Measurements from ENCODE around the gene METTL14.

METTL14 gene

GRCh38 chr4:118756429-118756828, 71.2 kb downstream of the METTL14 start:
- H3F3A ChIP-seq (ENCODE audit: low read depth): no peaks in the 10 kb centered on the region
- H3K4me2 ChIP-seq (ENCODE audit: low read depth, low read length, poor library complexity, severe bottlenecking): no peak overlapping the region
- H3K4me1 ChIP-seq (ENCODE audit: insufficient read depth, low read length, poor library complexity, severe bottlenecking): no peaks in the 10 kb centered on the region
- no peak overlapping the region for H3K9ac ChIP-seq (ENCODE audit: low read depth, low read length, poor library complexity, severe bottlenecking)
- no peaks in the 10 kb centered on the region for H3K79me2 ChIP-seq (ENCODE audit: insufficient read depth, low read length)
- no peak overlapping the region for H2AFZ ChIP-seq (ENCODE audit: low read length)
- no peaks in the 10 kb centered on the region for H3K9me2 ChIP-seq (replicated peaks; ENCODE audit: low read depth, low read length)
- no peak overlapping the region for H3K4me3 ChIP-seq (ENCODE audit: low read length, poor library complexity, severe bottlenecking)
- TF ChIP-seq CTCF (conservative IDR thresholded peaks at IDR 0.05; ENCODE audit: low read length) (no peak), EZH2phosphoT487 (IDR thresholded peaks at IDR 0.05; ENCODE audit: borderline replicate concordance) (no peak)
- H3K9me3 ChIP-seq (ENCODE audit: insufficient read depth, low read depth, low read length): no peaks in the 10 kb centered on the region
- H4K20me1 ChIP-seq (ENCODE audit: insufficient read depth, low read length, poor library complexity, severe bottlenecking): no peaks in the 10 kb centered on the region
- no peaks in the 10 kb centered on the region for H3K27me3 ChIP-seq (ENCODE audit: insufficient read depth, low read length, poor library complexity, severe bottlenecking)
- peaks cover 35% of the 10 kb centered on the region; the same call in 1 of the 2 replicates for H3K36me3 ChIP-seq (ENCODE audit: insufficient read depth, low read length)

- Histone ChIP-seq H3K9me3 (ENCODE audit: insufficient read depth, low read depth, low read length) (no peaks in the 10 kb centered on the region), H3K4me1 (ENCODE audit: insufficient read depth, low read length, poor library complexity, severe bottlenecking) (no peaks in the 10 kb centered on the region), H3K27me3 (ENCODE audit: insufficient read depth, low read length, poor library complexity, severe bottlenecking) (no peaks in the 10 kb centered on the region)
Measured at GRCh38 chr4:118756958-118757357, 71.8 kb downstream of the METTL14 start.

DNA sequence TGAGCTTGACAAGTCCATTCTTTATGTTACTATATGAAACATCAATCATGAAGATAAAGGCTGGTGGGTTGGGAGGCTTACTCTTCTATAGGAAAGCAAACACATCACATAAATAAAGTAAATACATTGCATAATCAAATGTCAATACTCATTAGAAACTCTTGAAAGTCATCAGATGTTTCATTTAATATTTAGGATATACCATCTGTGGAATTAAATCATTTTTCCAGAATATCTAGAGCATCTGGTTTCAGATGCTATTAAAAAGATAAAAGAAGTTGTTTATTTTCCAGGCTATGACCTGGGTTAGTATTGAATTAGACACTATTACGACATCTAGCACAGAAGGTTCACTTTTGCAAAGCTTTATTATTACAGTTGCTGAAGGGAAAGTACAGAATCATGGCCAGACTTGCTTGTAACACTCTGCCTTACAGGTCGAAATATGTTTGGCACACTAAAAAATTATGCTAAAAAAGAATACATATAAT, 72.6 kb downstream of the METTL14 start:
- no peak overlapping the region for H3K4me3 ChIP-seq (ENCODE audit: low read length, poor library complexity, severe bottlenecking)
- no peak overlapping the region for H3K4me2 ChIP-seq (ENCODE audit: low read depth, low read length, poor library complexity, severe bottlenecking)
- no peaks in the 10 kb centered on the region for H3K9me3 ChIP-seq (ENCODE audit: insufficient read depth, low read depth, low read length)
- TF ChIP-seq CTCF (conservative IDR thresholded peaks at IDR 0.05; ENCODE audit: low read length) (no peak), EZH2phosphoT487 (IDR thresholded peaks at IDR 0.05; ENCODE audit: borderline replicate concordance) (no peak)
- no peaks in the 10 kb centered on the region for H3K4me1 ChIP-seq (ENCODE audit: insufficient read depth, low read length, poor library complexity, severe bottlenecking)
- H3K36me3 ChIP-seq (ENCODE audit: insufficient read depth, low read length): peaks cover 27% of the 10 kb centered on the region; the same call in 1 of the 2 replicates
- no peaks in the 10 kb centered on the region for H3F3A ChIP-seq (ENCODE audit: low read depth)
- no peaks in the 10 kb centered on the region for H3K79me2 ChIP-seq (ENCODE audit: insufficient read depth, low read length)
- no peak overlapping the region for H3K9ac ChIP-seq (ENCODE audit: low read depth, low read length, poor library complexity, severe bottlenecking)
- no peak overlapping the region for H2AFZ ChIP-seq (ENCODE audit: low read length)
- no peaks in the 10 kb centered on the region for H3K27me3 ChIP-seq (ENCODE audit: insufficient read depth, low read length, poor library complexity, severe bottlenecking)
- H3K9me2 ChIP-seq (replicated peaks; ENCODE audit: low read depth, low read length): no peaks in the 10 kb centered on the region
- no peaks in the 10 kb centered on the region for H4K20me1 ChIP-seq (ENCODE audit: insufficient read depth, low read length, poor library complexity, severe bottlenecking)

More at GRCh38 chr4:118756958-118757357, 71.8 kb downstream of the METTL14 start:
- Histone ChIP-seq H3F3A (ENCODE audit: low read depth) (no peaks in the 10 kb centered on the region), H3K9me2 (replicated peaks; ENCODE audit: low read depth, low read length) (no peaks in the 10 kb centered on the region), H3K36me3 (ENCODE audit: insufficient read depth, low read length) (peaks cover 31% of the 10 kb centered on the region; the same call in 1 of the 2 replicates), H3K9ac (ENCODE audit: low read depth, low read length, poor library complexity, severe bottlenecking) (no peak overlapping the region), H3K4me3 (ENCODE audit: low read length, poor library complexity, severe bottlenecking) (no peak overlapping the region), H2AFZ (ENCODE audit: low read length) (no peak overlapping the region), H3K79me2 (ENCODE audit: insufficient read depth, low read length) (no peaks in the 10 kb centered on the region), H3K4me2 (ENCODE audit: low read depth, low read length, poor library complexity, severe bottlenecking) (no peak overlapping the region), H4K20me1 (ENCODE audit: insufficient read depth, low read length, poor library complexity, severe bottlenecking) (no peaks in the 10 kb centered on the region)
- no peak for TF ChIP-seq EZH2phosphoT487 (IDR thresholded peaks at IDR 0.05; ENCODE audit: borderline replicate concordance)

DNA sequence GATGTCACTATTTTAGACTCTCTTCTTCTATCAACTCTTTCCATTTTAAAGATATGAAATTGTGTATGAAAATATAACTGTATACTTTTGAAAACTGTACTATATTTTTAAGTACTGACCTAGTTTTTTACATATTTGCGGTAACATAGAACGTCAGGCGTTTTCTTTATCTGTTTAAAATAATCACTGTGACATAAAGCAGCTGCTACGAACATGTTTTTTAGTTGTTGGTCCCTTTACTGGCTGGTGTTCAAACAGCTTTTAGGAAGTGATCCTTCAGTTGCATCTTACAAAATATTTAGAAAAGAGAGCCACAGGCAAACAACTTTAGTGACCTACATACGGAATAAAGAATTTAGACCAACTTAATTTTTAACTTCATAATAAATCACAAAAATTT, 73.1 kb downstream of the METTL14 start:
- Histone ChIP-seq H4K20me1 (ENCODE audit: insufficient read depth, low read length, poor library complexity, severe bottlenecking) (no peaks in the 10 kb centered on the region), H3K9me3 (ENCODE audit: insufficient read depth, low read depth, low read length) (no peaks in the 10 kb centered on the region), H3K4me2 (ENCODE audit: low read depth, low read length, poor library complexity, severe bottlenecking) (no peak overlapping the region), H3K9ac (ENCODE audit: low read depth, low read length, poor library complexity, severe bottlenecking) (no peak overlapping the region), H3K4me1 (ENCODE audit: insufficient read depth, low read length, poor library complexity, severe bottlenecking) (no peaks in the 10 kb centered on the region), H3K36me3 (ENCODE audit: insufficient read depth, low read length) (peaks cover 27% of the 10 kb centered on the region; the same call in 1 of the 2 replicates), H3K4me3 (ENCODE audit: low read length, poor library complexity, severe bottlenecking) (no peak overlapping the region), H3K27me3 (ENCODE audit: insufficient read depth, low read length, poor library complexity, severe bottlenecking) (no peaks in the 10 kb centered on the region), H2AFZ (ENCODE audit: low read length) (no peak overlapping the region), H3K79me2 (ENCODE audit: insufficient read depth, low read length) (no peaks in the 10 kb centered on the region), H3F3A (ENCODE audit: low read depth) (no peaks in the 10 kb centered on the region), H3K9me2 (replicated peaks; ENCODE audit: low read depth, low read length) (no peaks in the 10 kb centered on the region)
- TF ChIP-seq CTCF (conservative IDR thresholded peaks at IDR 0.05; ENCODE audit: low read length) (no peak), EZH2phosphoT487 (IDR thresholded peaks at IDR 0.05; ENCODE audit: borderline replicate concordance) (no peak)
